NCI-H2196 (cell line): ENCODE measurements around the gene MRPL28.
A peak's percentile ranks its signal among the peaks of the same experiment; 100 is the strongest.
"Not testable (repeated sequence)": the region's sequence is repeated elsewhere in the genome, so short reads cannot be mapped to it uniquely, and the experiment has no call there.

Experiments
- DNase-seq: peaks from one replicate; lab custom pipeline; 2025; ENCODE audit not compliant: unreplicated experiment; lab: John Stamatoyannopoulos, UW

MRPL28 gene

GRCh38 chr16:341095-341973, 29.0 kb downstream of the MRPL28 start:
- not testable (repeated sequence) for DNase-seq

- DNase-seq = no peak
These were observed 29.8 kb downstream of the MRPL28 start for GRCh38 chr16:340370-341091.

- DNase-seq = no peak
These were observed 30.7 kb downstream of the MRPL28 start for GRCh38 chr16:339680-340079.

GRCh38 chr16:337975-338575, 32.3 kb downstream of the MRPL28 start:
- DNase-seq = no peak

GRCh38 chr16:337437-337836, 32.9 kb downstream of the MRPL28 start:
- DNase-seq = peak; percentile 32

- no peak for DNase-seq
These were observed 34.1 kb downstream of the MRPL28 start for GRCh38 chr16:336269-336668.

GRCh38 chr16:334861-335632, 35.3 kb downstream of the MRPL28 start:
- not testable (repeated sequence) for DNase-seq

GRCh38 chr16:334164-334832, 36.0 kb downstream of the MRPL28 start:
- not testable (repeated sequence) for DNase-seq

GRCh38 chr16:333406-334094, 36.8 kb downstream of the MRPL28 start:
- no peak for DNase-seq

- DNase-seq = not testable (repeated sequence)
These were observed 39.0 kb downstream of the MRPL28 start for GRCh38 chr16:331181-331814.

GRCh38 chr16:330741-331140, 39.6 kb downstream of the MRPL28 start:
- no peak for DNase-seq

- no peak for DNase-seq
These were observed 44.8 kb downstream of the MRPL28 start for GRCh38 chr16:325375-326145.

- DNase-seq = no peak
These were observed 45.6 kb downstream of the MRPL28 start for GRCh38 chr16:324451-325334.

- DNase-seq = no peak
These were observed 46.2 kb downstream of the MRPL28 start for GRCh38 chr16:324201-324450.

- no peak for DNase-seq
These were observed 47.7 kb downstream of the MRPL28 start for GRCh38 chr16:322476-323143.

- DNase-seq = no peak
These were observed 48.8 kb downstream of the MRPL28 start for GRCh38 chr16:321532-321931.

- no peak for DNase-seq
These were observed 50.1 kb downstream of the MRPL28 start for GRCh38 chr16:320206-320605.
